GM23338 (cell line): ENCODE measurements around the gene RYR2. TPM values are rescaled to one million over a fixed set of nuclear protein-coding genes. Genes with fewer than 3 reads are reported as not detected.

ENCODE experiments used
- ATAC-seq: fragments of 200-7000 bp; cut with Tn5 transposase; 3 replicates; pipeline ENCODE4 v1.9.1; 2020
- DNase-seq: peaks from one replicate; pipeline ENCODE4 v3.0.0-alpha.2; 2015; ENCODE audit warnings: low spot score
- H2AFZ ChIP-seq: fragments of 200-600 bp; sonication (generic); 2 replicates; pipeline ENCODE4 v1.8.0; 2016; ENCODE audit warnings: antibody characterized with exemption, mild to moderate bottlenecking, moderate library complexity
- H3F3A ChIP-seq: fragments of 200-600 bp; sonication (generic); replicated peaks from 2 replicates; pipeline ENCODE4 v1.8.0; 2017; ENCODE audit warnings: antibody characterized with exemption, mixed run types, low read depth
- H3K27ac ChIP-seq: fragments of 200-600 bp; sonication (generic); 2 replicates; pipeline ENCODE4 v1.6.1; 2016; ENCODE audit warnings: low read depth
- H3K27me3 ChIP-seq: fragments of 200-600 bp; sonication (generic); 2 replicates; pipeline ENCODE4 v1.8.0; 2016; ENCODE audit warnings: mild to moderate bottlenecking, mixed run types, moderate library complexity; ENCODE audit not compliant: insufficient read depth
- H3K36me3 ChIP-seq: fragments of 200-600 bp; sonication (generic); 2 replicates; pipeline ENCODE4 v1.8.0; 2016; ENCODE audit warnings: mild to moderate bottlenecking; ENCODE audit not compliant: insufficient read depth
- H3K4me1 ChIP-seq: fragments of 200-600 bp; sonication (generic); 2 replicates; pipeline ENCODE4 v1.8.0; 2016; ENCODE audit warnings: mild to moderate bottlenecking, moderate library complexity; ENCODE audit not compliant: insufficient read depth
- H3K4me2 ChIP-seq: fragments of 200-600 bp; sonication (generic); 2 replicates; pipeline ENCODE4 v1.7.1; 2017; ENCODE audit warnings: mixed run types
- H3K4me3 ChIP-seq: fragments of 200-600 bp; sonication (generic); 2 replicates; pipeline ENCODE4 v1.6.1; 2016; ENCODE audit warnings: mixed run types
- H3K79me2 ChIP-seq: fragments of 200-600 bp; sonication (generic); replicated peaks from 2 replicates; pipeline ENCODE4 v1.8.0; 2017; ENCODE audit warnings: mild to moderate bottlenecking; ENCODE audit not compliant: insufficient read depth
- H3K9me2 ChIP-seq: fragments of 200-600 bp; sonication (generic); 2 replicates; pipeline ENCODE4 v1.8.0; 2017; ENCODE audit not compliant: insufficient read depth
- H4K20me1 ChIP-seq: fragments of 200-600 bp; sonication (generic); replicated peaks from 2 replicates; pipeline ENCODE4 v1.8.0; 2017; ENCODE audit warnings: mild to moderate bottlenecking; ENCODE audit not compliant: insufficient read depth
- H3K27ac Mint-ChIP-seq: 2 replicates; pipeline ENCODE4 v1.8.0; 2020; ENCODE audit warnings: inconsistent platforms, mild to moderate bottlenecking, moderate library complexity, mixed read lengths
- H3K27me3 Mint-ChIP-seq: 3 replicates; pipeline ENCODE4 v1.8.0; 2022; ENCODE audit warnings: low read depth, mild to moderate bottlenecking, moderate library complexity, mixed read lengths, inconsistent platforms; ENCODE audit not compliant: insufficient read depth, poor library complexity
- H3K36me3 Mint-ChIP-seq: 3 replicates; pipeline ENCODE4 v1.8.0; 2021; ENCODE audit warnings: low read depth, mild to moderate bottlenecking, inconsistent platforms, moderate library complexity, mixed read lengths
- H3K4me1 Mint-ChIP-seq: 3 replicates; pipeline ENCODE4 v1.8.0; 2020; ENCODE audit warnings: mild to moderate bottlenecking, inconsistent platforms, mixed read lengths
- H3K4me3 Mint-ChIP-seq: 3 replicates; pipeline ENCODE4 v1.8.0; 2021; ENCODE audit warnings: moderate library complexity, mild to moderate bottlenecking, inconsistent platforms, mixed read lengths
- H3K9me3 Mint-ChIP-seq: 3 replicates; pipeline ENCODE4 v1.8.0; 2020; ENCODE audit warnings: moderate library complexity, mild to moderate bottlenecking, inconsistent platforms, mixed read lengths
- CREB1 ChIP-seq: fragments of 250-450 bp; sonication (Bioruptor Pico); IDR thresholded peaks from 2 replicates; pipeline ENCODE4 v1.5.0; 2020; ENCODE audit warnings: low read depth, mild to moderate bottlenecking, moderate library complexity
- EZH2 ChIP-seq: fragments of 200-600 bp; sonication (generic); IDR thresholded peaks from one replicate; pipeline ENCODE4 v1.8.0; 2017; ENCODE audit warnings: antibody characterized with exemption, mild to moderate bottlenecking, low read depth; ENCODE audit not compliant: unreplicated experiment
- EZH2phosphoT487 ChIP-seq: fragments of 200-600 bp; sonication (generic); IDR thresholded peaks from one replicate; pipeline ENCODE4 v1.8.1; 2018; ENCODE audit warnings: antibody characterized with exemption; ENCODE audit not compliant: unreplicated experiment
- JUNB ChIP-seq: IDR thresholded peaks from one replicate; pipeline ENCODE4 v1.6.1; 2016; ENCODE audit warnings: antibody characterized with exemption; ENCODE audit not compliant: unreplicated experiment
- NANOG ChIP-seq: IDR thresholded peaks from 2 replicates; pipeline ENCODE4 v1.6.1; 2016; ENCODE audit warnings: antibody characterized with exemption, borderline replicate concordance
- POLR2AphosphoS5 ChIP-seq: IDR thresholded peaks from 2 replicates; pipeline ENCODE4 v1.6.1; 2016; ENCODE audit warnings: antibody characterized with exemption, low read depth
- STAT1 ChIP-seq: IDR thresholded peaks from one replicate; pipeline ENCODE4 v1.6.1; 2016; ENCODE audit warnings: antibody characterized with exemption; ENCODE audit not compliant: unreplicated experiment
- ZNF114 ChIP-seq: fragments of 250-450 bp; sonication (Bioruptor Pico); IDR thresholded peaks from 2 replicates; pipeline ENCODE4 v1.5.0; 2020; ENCODE audit warnings: mild to moderate bottlenecking, moderate library complexity
- ZNF331 ChIP-seq: fragments of 250-450 bp; sonication (Bioruptor Pico); IDR thresholded peaks from 2 replicates; pipeline ENCODE4 v1.5.0; 2020; ENCODE audit warnings: low read depth, mild to moderate bottlenecking, moderate library complexity
- polyA plus RNA-seq: library from polyadenylated mRNA; unstranded; fragments of >200 nt; fragmentation: Nextera tagmentation; extraction: Ambion mirVana; gene quantifications from 2 replicates; pipeline ENCODE4 v1.2.1, GENCODE V29; 2016
- total RNA-seq: library from RNA; depleted of rRNA; stranded (reverse); fragments of >200 nt; shearing (Covaris generic); gene quantifications from 2 replicates; pipeline ENCODE4 v1.2.3, GENCODE V29; 2014
- TF ChIP-seq, protein P1 (sequence below): IDR thresholded peaks from one replicate; pipeline ENCODE4 v1.6.1; 2018; ENCODE audit warnings: antibody characterized with exemption; ENCODE audit not compliant: unreplicated experiment
- TF ChIP-seq, protein P2 (sequence below), 2 experiments: fragments of 200-600 bp in 1 of 2; sonication (generic) in 1 of 2; conservative IDR thresholded peaks; 2 replicates each; pipeline versions ENCODE4 v1.5.1 to v1.6.1; 2016 to 2017; ENCODE audit warnings: antibody characterized with exemption in 2 of 2, low read depth in 2 of 2, mild to moderate bottlenecking in 2 of 2, moderate library complexity in 1 of 2
- TF ChIP-seq, protein P3 (sequence below): fragments of 250-450 bp; sonication (Bioruptor Pico); IDR thresholded peaks from 2 replicates; pipeline ENCODE4 v1.5.0; 2020; ENCODE audit warnings: mild to moderate bottlenecking, moderate library complexity
- TF ChIP-seq, protein P4 (sequence below): IDR thresholded peaks from 2 replicates; pipeline ENCODE4 v1.6.1; 2016; ENCODE audit warnings: antibody characterized with exemption

Gene RYR2
- total and polyA plus RNA-seq, 2 experiments from 2014 or later, result 8.9 to 10.0 TPM

DNA sequence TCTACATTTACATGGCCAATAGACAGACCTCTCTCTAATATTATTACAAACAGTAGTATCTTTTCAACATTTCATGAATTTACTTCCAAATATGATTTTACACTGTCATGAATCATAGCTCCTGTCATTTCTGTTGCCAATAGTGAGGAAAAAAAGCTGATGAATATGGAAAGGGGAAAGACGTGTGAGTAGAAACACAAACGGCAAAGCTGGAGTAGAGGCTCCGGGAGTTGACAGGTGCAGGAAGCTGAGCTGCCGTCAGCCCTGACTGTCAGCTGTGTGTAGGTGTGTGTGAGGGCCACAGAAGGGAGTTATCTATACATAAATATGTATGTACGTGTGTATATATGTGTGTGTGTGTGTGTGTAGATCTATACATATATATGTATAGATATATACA lies 431.9 kb downstream of the RYR2 start:
- H3K9me2 ChIP-seq, result no peaks in the 10 kb centered on the region
- no peak overlapping the region for H3K4me2 ChIP-seq
- H3K9me3 Mint-ChIP-seq, result no peaks in the 10 kb centered on the region; the same call in 2 of the 3 replicates
- no peak overlapping the region for H3K27ac ChIP-seq
- no peak overlapping the region for H3K4me3 Mint-ChIP-seq
- H3K4me1 Mint-ChIP-seq, result no peaks in the 10 kb centered on the region; the same call in 2 of the 3 replicates
- H4K20me1 ChIP-seq, result no peaks in the 10 kb centered on the region
- H3K79me2 ChIP-seq, result no peaks in the 10 kb centered on the region
- no peaks in the 10 kb centered on the region for H3K36me3 ChIP-seq
- no peaks in the 10 kb centered on the region for H3K36me3 Mint-ChIP-seq
- no peak for DNase-seq
- no peaks in the 10 kb centered on the region for H3K27me3 ChIP-seq
- H3F3A ChIP-seq, result no peaks in the 10 kb centered on the region
- H3K27ac Mint-ChIP-seq, result no peak overlapping the region
- no peaks in the 10 kb centered on the region for H3K4me1 ChIP-seq
- H3K27me3 Mint-ChIP-seq, result peaks cover 1% of the 10 kb centered on the region
- no peak overlapping the region for H2AFZ ChIP-seq
- no peak for TF ChIP-seq CREB1
- TF ChIP-seq EZH2, result no peak
- no peak for TF ChIP-seq STAT1
- no peak for TF ChIP-seq POLR2AphosphoS5
- TF ChIP-seq, protein P1, sequence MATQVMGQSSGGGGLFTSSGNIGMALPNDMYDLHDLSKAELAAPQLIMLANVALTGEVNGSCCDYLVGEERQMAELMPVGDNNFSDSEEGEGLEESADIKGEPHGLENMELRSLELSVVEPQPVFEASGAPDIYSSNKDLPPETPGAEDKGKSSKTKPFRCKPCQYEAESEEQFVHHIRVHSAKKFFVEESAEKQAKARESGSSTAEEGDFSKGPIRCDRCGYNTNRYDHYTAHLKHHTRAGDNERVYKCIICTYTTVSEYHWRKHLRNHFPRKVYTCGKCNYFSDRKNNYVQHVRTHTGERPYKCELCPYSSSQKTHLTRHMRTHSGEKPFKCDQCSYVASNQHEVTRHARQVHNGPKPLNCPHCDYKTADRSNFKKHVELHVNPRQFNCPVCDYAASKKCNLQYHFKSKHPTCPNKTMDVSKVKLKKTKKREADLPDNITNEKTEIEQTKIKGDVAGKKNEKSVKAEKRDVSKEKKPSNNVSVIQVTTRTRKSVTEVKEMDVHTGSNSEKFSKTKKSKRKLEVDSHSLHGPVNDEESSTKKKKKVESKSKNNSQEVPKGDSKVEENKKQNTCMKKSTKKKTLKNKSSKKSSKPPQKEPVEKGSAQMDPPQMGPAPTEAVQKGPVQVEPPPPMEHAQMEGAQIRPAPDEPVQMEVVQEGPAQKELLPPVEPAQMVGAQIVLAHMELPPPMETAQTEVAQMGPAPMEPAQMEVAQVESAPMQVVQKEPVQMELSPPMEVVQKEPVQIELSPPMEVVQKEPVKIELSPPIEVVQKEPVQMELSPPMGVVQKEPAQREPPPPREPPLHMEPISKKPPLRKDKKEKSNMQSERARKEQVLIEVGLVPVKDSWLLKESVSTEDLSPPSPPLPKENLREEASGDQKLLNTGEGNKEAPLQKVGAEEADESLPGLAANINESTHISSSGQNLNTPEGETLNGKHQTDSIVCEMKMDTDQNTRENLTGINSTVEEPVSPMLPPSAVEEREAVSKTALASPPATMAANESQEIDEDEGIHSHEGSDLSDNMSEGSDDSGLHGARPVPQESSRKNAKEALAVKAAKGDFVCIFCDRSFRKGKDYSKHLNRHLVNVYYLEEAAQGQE, result no peak
- no peak for TF ChIP-seq ZNF114 (CRISPR knock-in tag)
- no peak for TF ChIP-seq EZH2phosphoT487
- TF ChIP-seq JUNB, result no peak
- TF ChIP-seq ZNF331 (CRISPR knock-in tag), result no peak
- TF ChIP-seq NANOG, result no peak
- TF ChIP-seq, protein P2, sequence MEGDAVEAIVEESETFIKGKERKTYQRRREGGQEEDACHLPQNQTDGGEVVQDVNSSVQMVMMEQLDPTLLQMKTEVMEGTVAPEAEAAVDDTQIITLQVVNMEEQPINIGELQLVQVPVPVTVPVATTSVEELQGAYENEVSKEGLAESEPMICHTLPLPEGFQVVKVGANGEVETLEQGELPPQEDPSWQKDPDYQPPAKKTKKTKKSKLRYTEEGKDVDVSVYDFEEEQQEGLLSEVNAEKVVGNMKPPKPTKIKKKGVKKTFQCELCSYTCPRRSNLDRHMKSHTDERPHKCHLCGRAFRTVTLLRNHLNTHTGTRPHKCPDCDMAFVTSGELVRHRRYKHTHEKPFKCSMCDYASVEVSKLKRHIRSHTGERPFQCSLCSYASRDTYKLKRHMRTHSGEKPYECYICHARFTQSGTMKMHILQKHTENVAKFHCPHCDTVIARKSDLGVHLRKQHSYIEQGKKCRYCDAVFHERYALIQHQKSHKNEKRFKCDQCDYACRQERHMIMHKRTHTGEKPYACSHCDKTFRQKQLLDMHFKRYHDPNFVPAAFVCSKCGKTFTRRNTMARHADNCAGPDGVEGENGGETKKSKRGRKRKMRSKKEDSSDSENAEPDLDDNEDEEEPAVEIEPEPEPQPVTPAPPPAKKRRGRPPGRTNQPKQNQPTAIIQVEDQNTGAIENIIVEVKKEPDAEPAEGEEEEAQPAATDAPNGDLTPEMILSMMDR (conservative IDR thresholded peaks at IDR 0.05; ENCODE audit: low read depth in 2 of 2), result no peak
- TF ChIP-seq, protein P3, sequence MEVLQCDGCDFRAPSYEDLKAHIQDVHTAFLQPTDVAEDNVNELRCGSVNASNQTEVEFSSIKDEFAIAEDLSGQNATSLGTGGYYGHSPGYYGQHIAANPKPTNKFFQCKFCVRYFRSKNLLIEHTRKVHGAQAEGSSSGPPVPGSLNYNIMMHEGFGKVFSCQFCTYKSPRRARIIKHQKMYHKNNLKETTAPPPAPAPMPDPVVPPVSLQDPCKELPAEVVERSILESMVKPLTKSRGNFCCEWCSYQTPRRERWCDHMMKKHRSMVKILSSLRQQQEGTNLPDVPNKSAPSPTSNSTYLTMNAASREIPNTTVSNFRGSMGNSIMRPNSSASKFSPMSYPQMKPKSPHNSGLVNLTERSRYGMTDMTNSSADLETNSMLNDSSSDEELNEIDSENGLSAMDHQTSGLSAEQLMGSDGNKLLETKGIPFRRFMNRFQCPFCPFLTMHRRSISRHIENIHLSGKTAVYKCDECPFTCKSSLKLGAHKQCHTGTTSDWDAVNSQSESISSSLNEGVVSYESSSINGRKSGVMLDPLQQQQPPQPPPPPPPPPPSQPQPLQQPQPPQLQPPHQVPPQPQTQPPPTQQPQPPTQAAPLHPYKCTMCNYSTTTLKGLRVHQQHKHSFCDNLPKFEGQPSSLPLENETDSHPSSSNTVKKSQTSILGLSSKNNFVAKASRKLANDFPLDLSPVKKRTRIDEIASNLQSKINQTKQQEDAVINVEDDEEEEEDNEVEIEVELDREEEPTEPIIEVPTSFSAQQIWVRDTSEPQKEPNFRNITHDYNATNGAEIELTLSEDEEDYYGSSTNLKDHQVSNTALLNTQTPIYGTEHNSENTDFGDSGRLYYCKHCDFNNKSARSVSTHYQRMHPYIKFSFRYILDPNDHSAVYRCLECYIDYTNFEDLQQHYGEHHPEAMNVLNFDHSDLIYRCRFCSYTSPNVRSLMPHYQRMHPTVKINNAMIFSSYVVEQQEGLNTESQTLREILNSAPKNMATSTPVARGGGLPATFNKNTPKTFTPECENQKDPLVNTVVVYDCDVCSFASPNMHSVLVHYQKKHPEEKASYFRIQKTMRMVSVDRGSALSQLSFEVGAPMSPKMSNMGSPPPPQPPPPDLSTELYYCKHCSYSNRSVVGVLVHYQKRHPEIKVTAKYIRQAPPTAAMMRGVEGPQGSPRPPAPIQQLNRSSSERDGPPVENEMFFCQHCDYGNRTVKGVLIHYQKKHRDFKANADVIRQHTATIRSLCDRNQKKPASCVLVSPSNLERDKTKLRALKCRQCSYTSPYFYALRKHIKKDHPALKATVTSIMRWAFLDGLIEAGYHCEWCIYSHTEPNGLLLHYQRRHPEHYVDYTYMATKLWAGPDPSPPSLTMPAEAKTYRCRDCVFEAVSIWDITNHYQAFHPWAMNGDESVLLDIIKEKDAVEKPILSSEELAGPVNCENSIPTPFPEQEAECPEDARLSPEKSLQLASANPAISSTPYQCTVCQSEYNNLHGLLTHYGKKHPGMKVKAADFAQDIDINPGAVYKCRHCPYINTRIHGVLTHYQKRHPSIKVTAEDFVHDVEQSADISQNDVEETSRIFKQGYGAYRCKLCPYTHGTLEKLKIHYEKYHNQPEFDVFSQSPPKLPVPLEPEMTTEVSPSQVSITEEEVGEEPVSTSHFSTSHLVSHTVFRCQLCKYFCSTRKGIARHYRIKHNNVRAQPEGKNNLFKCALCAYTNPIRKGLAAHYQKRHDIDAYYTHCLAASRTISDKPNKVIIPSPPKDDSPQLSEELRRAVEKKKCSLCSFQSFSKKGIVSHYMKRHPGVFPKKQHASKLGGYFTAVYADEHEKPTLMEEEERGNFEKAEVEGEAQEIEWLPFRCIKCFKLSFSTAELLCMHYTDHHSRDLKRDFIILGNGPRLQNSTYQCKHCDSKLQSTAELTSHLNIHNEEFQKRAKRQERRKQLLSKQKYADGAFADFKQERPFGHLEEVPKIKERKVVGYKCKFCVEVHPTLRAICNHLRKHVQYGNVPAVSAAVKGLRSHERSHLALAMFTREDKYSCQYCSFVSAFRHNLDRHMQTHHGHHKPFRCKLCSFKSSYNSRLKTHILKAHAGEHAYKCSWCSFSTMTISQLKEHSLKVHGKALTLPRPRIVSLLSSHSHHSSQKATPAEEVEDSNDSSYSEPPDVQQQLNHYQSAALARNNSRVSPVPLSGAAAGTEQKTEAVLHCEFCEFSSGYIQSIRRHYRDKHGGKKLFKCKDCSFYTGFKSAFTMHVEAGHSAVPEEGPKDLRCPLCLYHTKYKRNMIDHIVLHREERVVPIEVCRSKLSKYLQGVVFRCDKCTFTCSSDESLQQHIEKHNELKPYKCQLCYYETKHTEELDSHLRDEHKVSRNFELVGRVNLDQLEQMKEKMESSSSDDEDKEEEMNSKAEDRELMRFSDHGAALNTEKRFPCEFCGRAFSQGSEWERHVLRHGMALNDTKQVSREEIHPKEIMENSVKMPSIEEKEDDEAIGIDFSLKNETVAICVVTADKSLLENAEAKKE (CRISPR knock-in tag), result no peak
- TF ChIP-seq, protein P4, sequence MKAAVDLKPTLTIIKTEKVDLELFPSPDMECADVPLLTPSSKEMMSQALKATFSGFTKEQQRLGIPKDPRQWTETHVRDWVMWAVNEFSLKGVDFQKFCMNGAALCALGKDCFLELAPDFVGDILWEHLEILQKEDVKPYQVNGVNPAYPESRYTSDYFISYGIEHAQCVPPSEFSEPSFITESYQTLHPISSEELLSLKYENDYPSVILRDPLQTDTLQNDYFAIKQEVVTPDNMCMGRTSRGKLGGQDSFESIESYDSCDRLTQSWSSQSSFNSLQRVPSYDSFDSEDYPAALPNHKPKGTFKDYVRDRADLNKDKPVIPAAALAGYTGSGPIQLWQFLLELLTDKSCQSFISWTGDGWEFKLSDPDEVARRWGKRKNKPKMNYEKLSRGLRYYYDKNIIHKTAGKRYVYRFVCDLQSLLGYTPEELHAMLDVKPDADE, result no peak
- no peak overlapping the region for H3K4me3 ChIP-seq
- no peak for ATAC-seq
